ENCODE results near the gene ITGAD. TPM values are rescaled to one million over a fixed set of nuclear protein-coding genes. Genes with fewer than 3 reads are reported as not detected.

ITGAD gene
- total RNA-seq, 1 donor from 2014 or later: not detected

DNA sequence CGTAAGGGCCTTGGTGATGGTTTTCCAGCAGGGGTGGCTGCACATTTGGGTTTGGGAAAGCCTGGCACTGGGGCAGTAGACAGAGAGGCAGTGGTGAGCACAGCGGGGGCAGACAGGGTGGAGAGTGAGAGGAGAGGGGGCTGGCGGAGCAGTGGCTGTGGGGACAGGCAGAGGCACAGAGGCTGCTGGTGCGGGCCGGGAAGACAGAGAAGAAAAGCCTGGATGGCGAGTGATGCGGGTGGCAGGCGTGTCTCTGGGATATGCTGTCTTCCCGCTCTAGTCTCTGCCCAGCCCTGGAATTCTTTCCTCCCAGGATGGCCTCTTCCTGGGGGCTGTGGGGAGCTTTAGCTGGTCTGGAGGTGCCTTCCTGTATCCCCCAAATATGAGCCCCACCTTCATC, 16.9 kb downstream of the ITGAD start:
- no peak for DNase-seq (ENCODE audit: low read depth)
- TF ChIP-seq, protein P1, sequence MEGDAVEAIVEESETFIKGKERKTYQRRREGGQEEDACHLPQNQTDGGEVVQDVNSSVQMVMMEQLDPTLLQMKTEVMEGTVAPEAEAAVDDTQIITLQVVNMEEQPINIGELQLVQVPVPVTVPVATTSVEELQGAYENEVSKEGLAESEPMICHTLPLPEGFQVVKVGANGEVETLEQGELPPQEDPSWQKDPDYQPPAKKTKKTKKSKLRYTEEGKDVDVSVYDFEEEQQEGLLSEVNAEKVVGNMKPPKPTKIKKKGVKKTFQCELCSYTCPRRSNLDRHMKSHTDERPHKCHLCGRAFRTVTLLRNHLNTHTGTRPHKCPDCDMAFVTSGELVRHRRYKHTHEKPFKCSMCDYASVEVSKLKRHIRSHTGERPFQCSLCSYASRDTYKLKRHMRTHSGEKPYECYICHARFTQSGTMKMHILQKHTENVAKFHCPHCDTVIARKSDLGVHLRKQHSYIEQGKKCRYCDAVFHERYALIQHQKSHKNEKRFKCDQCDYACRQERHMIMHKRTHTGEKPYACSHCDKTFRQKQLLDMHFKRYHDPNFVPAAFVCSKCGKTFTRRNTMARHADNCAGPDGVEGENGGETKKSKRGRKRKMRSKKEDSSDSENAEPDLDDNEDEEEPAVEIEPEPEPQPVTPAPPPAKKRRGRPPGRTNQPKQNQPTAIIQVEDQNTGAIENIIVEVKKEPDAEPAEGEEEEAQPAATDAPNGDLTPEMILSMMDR (IDR thresholded peaks at IDR 0.05; ENCODE audit: insufficient read depth, low read length, poor library complexity, severe bottlenecking): no peak
- no peaks in the 10 kb centered on the region for H3K36me3 ChIP-seq (ENCODE audit: control insufficient read depth, insufficient read depth, low read length)
- H3K27me3 ChIP-seq (ENCODE audit: control insufficient read depth, insufficient read depth, low read length): no peaks in the 10 kb centered on the region
- H3K4me3 ChIP-seq (ENCODE audit: low read depth, low read length): no peak overlapping the region

DNA sequence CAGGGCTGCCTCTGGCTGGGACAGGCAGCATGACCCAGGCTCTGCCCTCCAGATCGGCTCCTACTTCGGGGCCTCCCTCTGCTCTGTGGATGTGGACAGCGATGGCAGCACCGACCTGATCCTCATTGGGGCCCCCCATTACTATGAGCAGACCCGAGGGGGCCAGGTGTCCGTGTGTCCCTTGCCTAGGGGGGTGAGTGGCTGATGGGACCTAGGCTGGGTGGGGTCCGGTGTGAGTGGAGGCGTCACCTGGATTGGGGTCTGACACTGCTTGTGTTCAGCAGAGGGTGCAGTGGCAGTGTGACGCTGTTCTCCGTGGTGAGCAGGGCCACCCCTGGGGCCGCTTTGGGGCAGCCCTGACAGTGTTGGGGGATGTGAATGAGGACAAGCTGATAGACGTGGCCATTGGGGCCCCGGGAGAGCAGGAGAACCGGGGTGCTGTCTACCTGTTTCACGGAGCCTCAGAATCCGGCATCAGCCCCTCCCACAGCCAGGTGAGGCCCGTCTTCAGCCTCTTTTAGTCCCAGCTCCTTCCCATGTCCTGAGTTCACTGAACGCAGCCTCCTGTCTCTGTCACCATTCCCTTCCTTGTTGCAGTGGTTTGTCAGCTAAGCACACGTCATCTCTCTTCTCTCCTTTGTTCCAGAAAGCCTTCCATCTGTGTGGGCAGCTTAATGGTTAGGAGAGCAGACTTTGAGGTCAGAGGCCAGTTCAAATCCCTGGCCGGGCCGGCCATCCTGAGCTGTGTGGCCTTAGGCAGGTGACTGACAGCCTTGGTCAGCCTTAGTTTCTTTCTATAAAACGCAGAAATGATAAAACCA, 18.1 kb downstream of the ITGAD start:
- no peaks in the 10 kb centered on the region for H3K36me3 ChIP-seq (ENCODE audit: control insufficient read depth, insufficient read depth, low read length)
- TF ChIP-seq, protein P1 (IDR thresholded peaks at IDR 0.05; ENCODE audit: insufficient read depth, low read length, poor library complexity, severe bottlenecking): no peak
- DNase-seq (ENCODE audit: low read depth): no peak
- no peak overlapping the region for H3K4me3 ChIP-seq (ENCODE audit: low read depth, low read length)
- no peaks in the 10 kb centered on the region for H3K27me3 ChIP-seq (ENCODE audit: control insufficient read depth, insufficient read depth, low read length)

DNA sequence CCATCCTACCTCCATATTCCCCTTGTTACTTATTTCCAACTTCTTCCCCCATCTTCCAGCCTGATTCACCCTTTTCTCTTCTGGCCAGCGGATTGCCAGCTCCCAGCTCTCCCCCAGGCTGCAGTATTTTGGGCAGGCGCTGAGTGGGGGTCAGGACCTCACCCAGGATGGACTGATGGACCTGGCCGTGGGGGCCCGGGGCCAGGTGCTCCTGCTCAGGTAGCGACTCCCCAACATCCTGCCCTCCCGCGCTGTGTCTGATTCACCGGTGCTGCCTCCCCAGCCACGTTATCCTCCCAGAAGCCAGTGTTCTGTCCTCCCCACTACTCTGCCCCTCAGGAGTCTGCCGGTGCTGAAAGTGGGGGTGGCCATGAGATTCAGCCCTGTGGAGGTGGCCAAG, 19.6 kb downstream of the ITGAD start:
- H3K4me3 ChIP-seq (ENCODE audit: low read depth, low read length): no peak overlapping the region
- H3K36me3 ChIP-seq (ENCODE audit: control insufficient read depth, insufficient read depth, low read length): no peaks in the 10 kb centered on the region
- TF ChIP-seq, protein P1 (IDR thresholded peaks at IDR 0.05; ENCODE audit: insufficient read depth, low read length, poor library complexity, severe bottlenecking): no peak
- no peaks in the 10 kb centered on the region for H3K27me3 ChIP-seq (ENCODE audit: control insufficient read depth, insufficient read depth, low read length)
- no peak for DNase-seq (ENCODE audit: low read depth)

DNA sequence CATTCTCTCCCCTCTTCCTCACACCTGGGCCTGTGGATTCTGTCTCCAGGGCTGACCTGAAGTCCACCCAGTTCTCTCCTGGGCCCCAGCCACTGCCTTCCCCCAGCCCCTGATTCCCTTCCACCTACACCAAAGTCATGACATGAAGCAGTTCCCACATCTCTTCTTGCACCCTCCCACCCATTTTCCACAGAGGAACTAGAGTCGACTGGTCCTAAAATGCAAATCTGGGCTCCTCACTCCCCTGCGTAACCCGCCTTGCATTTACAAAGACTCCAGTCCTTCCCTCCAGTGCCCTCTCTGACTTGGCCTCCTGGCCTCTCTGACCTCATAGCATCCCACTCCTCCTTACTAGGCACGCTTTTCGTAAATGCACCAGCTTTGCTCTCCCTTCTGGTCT, 20.2 kb downstream of the ITGAD start:
- no peak overlapping the region for H3K4me3 ChIP-seq (ENCODE audit: low read depth, low read length)
- TF ChIP-seq, protein P1 (IDR thresholded peaks at IDR 0.05; ENCODE audit: insufficient read depth, low read length, poor library complexity, severe bottlenecking): no peak
- H3K36me3 ChIP-seq (ENCODE audit: control insufficient read depth, insufficient read depth, low read length): no peaks in the 10 kb centered on the region
- no peaks in the 10 kb centered on the region for H3K27me3 ChIP-seq (ENCODE audit: control insufficient read depth, insufficient read depth, low read length)
- DNase-seq (ENCODE audit: low read depth): no peak

DNA sequence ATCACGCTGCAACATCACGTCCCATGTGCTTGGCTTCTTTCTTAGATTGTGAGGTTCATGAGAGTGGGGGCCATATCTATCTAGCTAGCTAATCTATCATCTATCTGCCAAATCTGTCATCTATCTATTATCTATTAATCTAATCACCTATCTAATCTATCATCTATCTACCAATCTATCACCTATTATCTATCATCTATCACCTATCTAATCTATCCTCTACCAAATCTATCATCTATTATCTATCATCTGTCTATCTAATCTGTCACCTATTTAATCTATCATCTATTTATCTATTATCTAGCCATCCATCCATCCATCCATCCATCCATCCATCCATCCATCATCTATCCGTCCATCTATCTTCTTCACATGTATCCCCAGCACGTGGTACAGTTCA, 20.8 kb downstream of the ITGAD start:
- TF ChIP-seq, protein P1 (IDR thresholded peaks at IDR 0.05; ENCODE audit: insufficient read depth, low read length, poor library complexity, severe bottlenecking): no peak
- Histone ChIP-seq H3K4me3 (ENCODE audit: low read depth, low read length) (no peak overlapping the region), H3K36me3 (ENCODE audit: control insufficient read depth, insufficient read depth, low read length) (no peaks in the 10 kb centered on the region), H3K27me3 (ENCODE audit: control insufficient read depth, insufficient read depth, low read length) (no peaks in the 10 kb centered on the region)
- DNase-seq (ENCODE audit: low read depth): no peak

DNA sequence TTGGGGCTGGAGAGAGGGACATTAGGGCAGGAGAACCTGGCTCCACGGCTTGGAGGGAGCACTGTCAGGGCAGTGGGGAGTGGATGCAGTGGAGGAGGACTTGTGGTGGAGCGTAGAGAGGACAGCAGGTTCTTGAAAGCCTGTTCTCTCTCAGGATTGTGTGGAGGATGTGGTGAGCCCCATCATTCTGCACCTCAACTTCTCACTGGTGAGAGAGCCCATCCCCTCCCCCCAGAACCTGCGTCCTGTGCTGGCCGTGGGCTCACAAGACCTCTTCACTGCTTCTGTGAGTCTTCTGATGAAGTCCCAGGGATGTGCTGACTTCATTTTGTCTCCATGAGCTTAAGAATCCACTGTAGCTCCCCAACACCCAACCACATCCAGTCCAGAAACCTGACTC, 21.6 kb downstream of the ITGAD start:
- DNase-seq (ENCODE audit: low read depth): no peak
- no peak overlapping the region for H3K4me3 ChIP-seq (ENCODE audit: low read depth, low read length)
- no peaks in the 10 kb centered on the region for H3K27me3 ChIP-seq (ENCODE audit: control insufficient read depth, insufficient read depth, low read length)
- TF ChIP-seq, protein P1 (IDR thresholded peaks at IDR 0.05; ENCODE audit: insufficient read depth, low read length, poor library complexity, severe bottlenecking): no peak
- H3K36me3 ChIP-seq (ENCODE audit: control insufficient read depth, insufficient read depth, low read length): no peaks in the 10 kb centered on the region
